ENCODE data around the gene BIK. TPM values are rescaled to one million over a fixed set of nuclear protein-coding genes. Genes with fewer than 3 reads are reported as not detected.

Gene BIK
- 1.3 TPM for polyA plus RNA-seq (2013, experiment 1 of 2)
- polyA plus RNA-seq (2013, experiment 2 of 2), result 1.0 TPM

- peak; percentile 56 for DNase-seq (ENCODE audit: low spot score)
- Histone ChIP-seq H3K4me2 (ENCODE audit: insufficient read depth, low read length, poor library complexity, severe bottlenecking) (peak within 1 kb of the TSS; percentile 93), H3K9ac (ENCODE audit: low read depth, low read length, poor library complexity) (peak within 1 kb of the TSS; percentile 72), H3K9me3 (replicated peaks in 1 of 2; ENCODE audit: control insufficient read depth in 2 of 2, insufficient read depth in 1 of 2, low read depth in 1 of 2, low read length in 2 of 2) (peaks cover 0 to 3% of the 10 kb centered on the region in 2 donors), H3K23ac (ENCODE audit: low read depth, low read length, poor library complexity) (peak within 1 kb of the TSS; percentile 97), H3K4ac (ENCODE audit: low read length) (no peak within 1 kb of the TSS), H4K8ac (ENCODE audit: low read depth, low read length) (no peak within 1 kb of the TSS), H3K79me1 (ENCODE audit: low read depth, low read length) (no peaks in the 10 kb centered on the region), H2AFZ (ENCODE audit: low read length) (peak within 1 kb of the TSS; percentile 90), H3K14ac (ENCODE audit: low read length) (peak within 1 kb of the TSS; percentile 85), H3K4me3 (ENCODE audit: low read length in 2 of 2) (peak within 1 kb of the TSS; percentile 42 to 83), H3K36me3 (replicated peaks in 1 of 2; ENCODE audit: control insufficient read depth in 2 of 2, insufficient read depth in 2 of 2, low read length in 2 of 2) (no peaks in the 10 kb centered on the region), H3K18ac (ENCODE audit: low read length) (peak within 1 kb of the TSS; percentile 90), H4K91ac (ENCODE audit: low read depth, low read length, poor library complexity) (peak within 1 kb of the TSS; percentile 12), H2BK5ac (ENCODE audit: low read length) (no peak within 1 kb of the TSS), H3K27me3 (ENCODE audit: control insufficient read depth in 3 of 3, insufficient read depth in 3 of 3, low read depth in 1 of 3, low read length in 3 of 3) (peaks cover 12 to 46% (median 40%) of the 10 kb centered on the region in 3 experiments), H2BK120ac (ENCODE audit: low read depth, low read length) (peak within 1 kb of the TSS; percentile 61), H3K27ac (replicated peaks; ENCODE audit: low read length) (no peak within 1 kb of the TSS), H2BK15ac (ENCODE audit: low read length) (peak within 1 kb of the TSS; percentile 49), H3K4me1 (ENCODE audit: control insufficient read depth in 2 of 2, insufficient read depth in 1 of 2, low read depth in 1 of 2, low read length in 2 of 2) (peaks cover 7 to 11% of the 10 kb centered on the region in 2 donors), H2AK5ac (ENCODE audit: low read depth, low read length) (peak within 1 kb of the TSS; percentile 59), H2BK12ac (ENCODE audit: low read length) (peak within 1 kb of the TSS; percentile 30)
- no CpG with 5 or more reads among the region's 49 CpGs for WGBS, 2 donors (ENCODE audit: extremely low coverage in 2 of 2, insufficient read length in 2 of 2, insufficient replicate concordance in 1 of 2)
These were observed at the start of gene BIK for GRCh38 chr22:43110444-43110926. BIK (plus strand) TSS chr22:43110750; CDS start chr22:43124023, 13,273 bp downstream.

DNA sequence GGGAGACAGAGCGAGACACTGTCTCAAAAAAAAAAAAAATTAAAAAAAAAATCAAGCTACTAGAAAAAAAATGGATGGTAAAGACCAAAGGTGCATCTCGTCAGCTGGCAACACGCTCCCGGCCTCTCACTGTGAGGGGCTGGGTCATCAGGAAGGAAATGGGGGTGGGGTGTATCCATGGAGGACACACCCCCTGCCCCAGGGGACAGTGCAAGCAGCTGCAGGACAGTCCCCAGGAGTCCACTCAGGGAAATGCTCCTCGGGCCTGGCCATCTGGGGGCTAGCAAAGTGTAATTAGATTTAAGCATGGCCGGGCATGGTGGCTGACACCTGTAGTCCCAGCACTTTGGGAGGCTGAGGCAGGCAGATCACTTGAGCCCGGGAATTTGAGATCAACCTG, 44.4 kb upstream of the BIK start:
- Histone ChIP-seq H2AFZ (ENCODE audit: low read length) (no peak overlapping the region), H3K79me1 (ENCODE audit: low read depth, low read length) (no peaks in the 10 kb centered on the region), H2BK120ac (ENCODE audit: low read depth, low read length) (no peak overlapping the region), H3K23ac (ENCODE audit: low read depth, low read length, poor library complexity) (no peak overlapping the region), H3K4me1 (ENCODE audit: control insufficient read depth in 2 of 2, insufficient read depth in 1 of 2, low read depth in 1 of 2, low read length in 2 of 2) (no peaks in the 10 kb centered on the region), H3K4me3 (ENCODE audit: low read length in 2 of 2) (no peak overlapping the region), H3K36me3 (replicated peaks in 1 of 2; ENCODE audit: control insufficient read depth in 2 of 2, insufficient read depth in 2 of 2, low read length in 2 of 2) (peaks cover 4 to 31% of the 10 kb centered on the region in 2 donors), H4K91ac (ENCODE audit: low read depth, low read length, poor library complexity) (no peak overlapping the region), H2BK15ac (ENCODE audit: low read length) (no peak overlapping the region), H2BK12ac (ENCODE audit: low read length) (no peak overlapping the region), H3K9ac (ENCODE audit: low read depth, low read length, poor library complexity) (peak overlapping the region; percentile 70), H3K27me3 (ENCODE audit: control insufficient read depth in 3 of 3, insufficient read depth in 3 of 3, low read depth in 1 of 3, low read length in 3 of 3) (no peaks in the 10 kb centered on the region), H3K4ac (ENCODE audit: low read length) (no peak overlapping the region), H2AK5ac (ENCODE audit: low read depth, low read length) (no peak overlapping the region), H2BK5ac (ENCODE audit: low read length) (peak overlapping the region; percentile 39), H3K18ac (ENCODE audit: low read length) (no peak overlapping the region), H3K9me3 (replicated peaks in 1 of 2; ENCODE audit: control insufficient read depth in 2 of 2, insufficient read depth in 1 of 2, low read depth in 1 of 2, low read length in 2 of 2) (no peaks in the 10 kb centered on the region), H4K8ac (ENCODE audit: low read depth, low read length) (peak overlapping the region; percentile 65), H3K27ac (replicated peaks; ENCODE audit: low read length) (no peak overlapping the region), H3K4me2 (ENCODE audit: insufficient read depth, low read length, poor library complexity, severe bottlenecking) (no peak overlapping the region), H3K14ac (ENCODE audit: low read length) (no peak overlapping the region)
- DNase-seq (ENCODE audit: low spot score), result no peak
- no CpG with 5 or more reads among the region's 7 CpGs for WGBS, 2 donors (ENCODE audit: extremely low coverage in 2 of 2, insufficient read length in 2 of 2, insufficient replicate concordance in 1 of 2)

- H2AFZ ChIP-seq (ENCODE audit: low read length), result no peak overlapping the region
- no peak overlapping the region for H2BK120ac ChIP-seq (ENCODE audit: low read depth, low read length)
- no peak overlapping the region for H2BK5ac ChIP-seq (ENCODE audit: low read length)
- no peaks in the 10 kb centered on the region for H3K79me1 ChIP-seq (ENCODE audit: low read depth, low read length)
- no peak overlapping the region for H3K4me3 ChIP-seq (ENCODE audit: low read length in 2 of 2)
- no peak for DNase-seq (ENCODE audit: low spot score)
- no peak overlapping the region for H4K91ac ChIP-seq (ENCODE audit: low read depth, low read length, poor library complexity)
- no peaks in the 10 kb centered on the region for H3K4me1 ChIP-seq (ENCODE audit: control insufficient read depth in 2 of 2, insufficient read depth in 1 of 2, low read depth in 1 of 2, low read length in 2 of 2)
- H3K9ac ChIP-seq (ENCODE audit: low read depth, low read length, poor library complexity), result no peak overlapping the region
- H4K8ac ChIP-seq (ENCODE audit: low read depth, low read length), result no peak overlapping the region
- WGBS, 2 donors (ENCODE audit: extremely low coverage in 2 of 2, insufficient read length in 2 of 2, insufficient replicate concordance in 1 of 2), result no CpG with 5 or more reads among the region's 11 CpGs
- no peak overlapping the region for H3K18ac ChIP-seq (ENCODE audit: low read length)
- no peak overlapping the region for H3K27ac ChIP-seq (replicated peaks; ENCODE audit: low read length)
- H3K4me2 ChIP-seq (ENCODE audit: insufficient read depth, low read length, poor library complexity, severe bottlenecking), result no peak overlapping the region
- peaks cover 8 to 29% of the 10 kb centered on the region in 2 donors for H3K36me3 ChIP-seq (replicated peaks in 1 of 2; ENCODE audit: control insufficient read depth in 2 of 2, insufficient read depth in 2 of 2, low read length in 2 of 2)
- H3K4ac ChIP-seq (ENCODE audit: low read length), result no peak overlapping the region
- no peak overlapping the region for H3K14ac ChIP-seq (ENCODE audit: low read length)
- H3K27me3 ChIP-seq (ENCODE audit: control insufficient read depth in 3 of 3, insufficient read depth in 3 of 3, low read depth in 1 of 3, low read length in 3 of 3), result no peaks in the 10 kb centered on the region
- H2AK5ac ChIP-seq (ENCODE audit: low read depth, low read length), result no peak overlapping the region
- H3K9me3 ChIP-seq (replicated peaks in 1 of 2; ENCODE audit: control insufficient read depth in 2 of 2, insufficient read depth in 1 of 2, low read depth in 1 of 2, low read length in 2 of 2), result no peaks in the 10 kb centered on the region
- no peak overlapping the region for H3K23ac ChIP-seq (ENCODE audit: low read depth, low read length, poor library complexity)
- no peak overlapping the region for H2BK12ac ChIP-seq (ENCODE audit: low read length)
- H2BK15ac ChIP-seq (ENCODE audit: low read length), result no peak overlapping the region
These were observed 43.6 kb upstream of the BIK start for GRCh38 chr22:43066844-43067385.

DNA sequence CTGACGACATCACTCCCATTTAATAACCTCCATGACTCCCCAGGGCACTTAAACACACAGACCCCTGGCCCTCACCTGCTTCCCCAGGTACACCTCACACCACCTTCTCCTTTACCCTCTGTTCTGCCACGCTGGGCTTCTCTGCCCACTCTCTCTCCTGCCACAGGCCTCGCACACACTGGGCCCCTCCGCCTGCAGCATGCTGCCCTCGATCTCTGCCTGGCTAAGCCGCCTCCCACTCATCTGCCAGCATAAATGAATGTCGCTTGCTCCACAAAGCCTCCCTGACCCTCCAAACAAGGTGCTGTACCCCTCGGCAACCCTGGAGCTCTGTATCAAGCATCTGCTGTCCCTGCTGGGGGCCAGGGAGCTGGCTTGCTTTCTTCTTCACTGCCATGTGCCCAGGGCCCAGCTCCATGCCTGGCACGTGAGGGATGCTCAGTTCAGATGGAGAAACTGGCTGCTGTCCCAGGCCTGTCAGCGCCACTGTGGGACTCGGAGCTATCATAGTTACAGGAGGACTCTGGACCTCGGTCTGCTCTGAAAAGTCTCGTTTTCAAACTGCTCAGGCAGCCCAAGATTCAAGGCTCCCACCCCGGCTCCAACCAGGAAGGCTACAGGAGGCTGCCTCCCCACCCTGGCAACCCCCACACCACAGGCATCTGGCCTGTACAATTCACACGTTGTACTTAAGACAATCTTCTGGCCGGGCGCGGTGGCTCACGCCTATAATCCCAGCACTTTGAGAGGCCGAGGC, 33.3 kb upstream of the BIK start:
- Histone ChIP-seq H3K27ac (replicated peaks; ENCODE audit: low read length) (no peak overlapping the region), H3K18ac (ENCODE audit: low read length) (peak overlapping the region; percentile 57), H3K27me3 (ENCODE audit: control insufficient read depth in 3 of 3, insufficient read depth in 3 of 3, low read depth in 1 of 3, low read length in 3 of 3) (no peaks in the 10 kb centered on the region), H2BK5ac (ENCODE audit: low read length) (peak overlapping the region; percentile 82), H2BK120ac (ENCODE audit: low read depth, low read length) (peak overlapping the region; percentile 94), H3K79me1 (ENCODE audit: low read depth, low read length) (peaks cover 3% of the 10 kb centered on the region), H4K91ac (ENCODE audit: low read depth, low read length, poor library complexity) (no peak overlapping the region), H3K4ac (ENCODE audit: low read length) (no peak overlapping the region), H2AK5ac (ENCODE audit: low read depth, low read length) (peak overlapping the region; percentile 86), H4K8ac (ENCODE audit: low read depth, low read length) (peak overlapping the region; percentile 43), H3K4me1 (ENCODE audit: control insufficient read depth in 2 of 2, insufficient read depth in 1 of 2, low read depth in 1 of 2, low read length in 2 of 2) (no peaks in the 10 kb centered on the region), H2BK12ac (ENCODE audit: low read length) (no peak overlapping the region), H3K14ac (ENCODE audit: low read length) (peak overlapping the region; percentile 71), H3K4me3 (ENCODE audit: low read length in 2 of 2) (no peak overlapping the region), H3K9ac (ENCODE audit: low read depth, low read length, poor library complexity) (peak overlapping the region; percentile 21), H3K23ac (ENCODE audit: low read depth, low read length, poor library complexity) (no peak overlapping the region), H3K9me3 (replicated peaks in 1 of 2; ENCODE audit: control insufficient read depth in 2 of 2, insufficient read depth in 1 of 2, low read depth in 1 of 2, low read length in 2 of 2) (no peaks in the 10 kb centered on the region), H3K36me3 (replicated peaks in 1 of 2; ENCODE audit: control insufficient read depth in 2 of 2, insufficient read depth in 2 of 2, low read length in 2 of 2) (peaks cover 0 to 11% of the 10 kb centered on the region in 2 donors), H2AFZ (ENCODE audit: low read length) (no peak overlapping the region), H3K4me2 (ENCODE audit: insufficient read depth, low read length, poor library complexity, severe bottlenecking) (no peak overlapping the region), H2BK15ac (ENCODE audit: low read length) (no peak overlapping the region)
- WGBS, 2 donors (ENCODE audit: extremely low coverage in 2 of 2, insufficient read length in 2 of 2, insufficient replicate concordance in 1 of 2), result no CpG with 5 or more reads among the region's 20 CpGs
- no peak for DNase-seq (ENCODE audit: low spot score)

All from neuronal stem cell (in vitro differentiated cells).